OCI-LY7 (cell line): Measurements from ENCODE around the gene DPEP3. TPM values are rescaled to one million over a fixed set of nuclear protein-coding genes. Genes with fewer than 3 reads are reported as not detected.

Experiments used
- BruUV-seq: library from RNA; stranded (reverse); fragments of 400-500 nt; replicated peaks from 2 replicates; lab custom pipeline; 2021; lab: Mats Ljungman, UMichigan
- CTCF ChIA-PET: fragments of 300-600 bp; sonication (Branson Sonifier 250); formaldehyde crosslinking; loops from one replicate; lab custom pipeline; 2022; ENCODE audit warnings: antibody characterized with exemption; ENCODE audit not compliant: unreplicated experiment; lab: Charles Lee
- POLR2A ChIA-PET: fragments of 300-600 bp; sonication (Branson Sonifier 250); formaldehyde crosslinking; loops from one replicate; lab custom pipeline; 2022; ENCODE audit warnings: antibody characterized with exemption; lab: Charles Lee
- DNase-seq: peaks from one replicate; pipeline ENCODE4 v3.0.0-alpha.2; 2015; ENCODE audit warnings: low spot score
- H2AFZ ChIP-seq: fragments of 200-600 bp; sonication (generic), shearing (Covaris generic); 2 replicates; pipeline ENCODE4 v1.6.1; 2014; ENCODE audit warnings: mild to moderate bottlenecking, antibody characterized with exemption, low read length, moderate library complexity
- H3K27ac ChIP-seq: fragments of 200-600 bp; sonication (generic); 2 replicates; pipeline ENCODE4 v1.5.1; 2014; ENCODE audit warnings: mixed run types, low read depth, mild to moderate bottlenecking, moderate library complexity, low read length, inconsistent platforms; ENCODE audit not compliant: poor library complexity, severe bottlenecking
- H3K36me3 ChIP-seq: fragments of 200-600 bp; sonication (generic); 2 replicates; pipeline ENCODE4 v1.6.1; 2014; ENCODE audit warnings: mild to moderate bottlenecking, antibody characterized with exemption, low read length, moderate library complexity, mixed read lengths; ENCODE audit not compliant: insufficient read depth
- H3K4me1 ChIP-seq: fragments of 200-600 bp; sonication (generic); 2 replicates; pipeline ENCODE4 v1.5.1; 2014; ENCODE audit warnings: mild to moderate bottlenecking, low read length; ENCODE audit not compliant: insufficient read depth, poor library complexity, severe bottlenecking
- H3K4me2 ChIP-seq: fragments of 200-600 bp; sonication (generic); 2 replicates; pipeline ENCODE4 v1.6.1; 2014; ENCODE audit warnings: mild to moderate bottlenecking, low read length
- H3K4me3 ChIP-seq: fragments of 200-600 bp; sonication (generic); 2 replicates; pipeline ENCODE4 v1.5.1; 2014; ENCODE audit warnings: mild to moderate bottlenecking, low read depth, low read length; ENCODE audit not compliant: poor library complexity, severe bottlenecking
- H3K79me2 ChIP-seq: fragments of 200-600 bp; sonication (generic); 2 replicates; pipeline ENCODE4 v1.6.1; 2016; ENCODE audit warnings: low read depth, mild to moderate bottlenecking, low read length, moderate library complexity, mixed read lengths; ENCODE audit not compliant: insufficient read depth
- H3K9me2 ChIP-seq: fragments of 200-600 bp; sonication (generic); 2 replicates; pipeline ENCODE4 v1.6.1; 2016; ENCODE audit warnings: mild to moderate bottlenecking, low read length, mixed read lengths; ENCODE audit not compliant: insufficient read depth
- H3K9me3 ChIP-seq: fragments of 200-600 bp; sonication (generic); 2 replicates; pipeline ENCODE4 v1.6.1; 2014; ENCODE audit warnings: mild to moderate bottlenecking, mixed run types, low read length, mixed read lengths
- H4K20me1 ChIP-seq: fragments of 200-600 bp; sonication (generic); 2 replicates; pipeline ENCODE4 v1.6.1; 2014; ENCODE audit warnings: mild to moderate bottlenecking, antibody characterized with exemption, low read length, moderate library complexity, mixed read lengths; ENCODE audit not compliant: insufficient read depth
- EZH2phosphoT487 ChIP-seq: fragments of 200-600 bp; sonication (generic); IDR thresholded peaks from 2 replicates; pipeline ENCODE4 v1.6.1; 2018; ENCODE audit warnings: low read depth, borderline replicate concordance, mild to moderate bottlenecking, mixed run types, antibody characterized with exemption, low read length, moderate library complexity, mixed read lengths
- intact Hi-C: fragments of 100-400 bp; cut with micrococcal nuclease; formaldehyde crosslinking; loops from one replicate; pipeline ENCODE4 v1.10.0; 2022; ENCODE audit not compliant: unreplicated experiment
- total RNA-seq, 2 experiments: library from RNA; depleted of rRNA in 1 of 2; stranded (reverse); fragments of >200 nt in 1 of 2; shearing (Covaris generic) in 1 of 2; gene quantifications; 2 replicates each; pipeline ENCODE4 v1.2.3, GENCODE V29; 2014 to 2022
- TF ChIP-seq, protein P1 (sequence below): fragments of 200-600 bp; sonication (generic); conservative IDR thresholded peaks from 2 replicates; pipeline ENCODE4 v1.5.1; 2014; ENCODE audit warnings: mild to moderate bottlenecking, antibody characterized with exemption, low read length, moderate library complexity, mixed read lengths

DPEP3 gene
- total RNA-seq, 2 experiments from 2014 or later: not detected

DNA sequence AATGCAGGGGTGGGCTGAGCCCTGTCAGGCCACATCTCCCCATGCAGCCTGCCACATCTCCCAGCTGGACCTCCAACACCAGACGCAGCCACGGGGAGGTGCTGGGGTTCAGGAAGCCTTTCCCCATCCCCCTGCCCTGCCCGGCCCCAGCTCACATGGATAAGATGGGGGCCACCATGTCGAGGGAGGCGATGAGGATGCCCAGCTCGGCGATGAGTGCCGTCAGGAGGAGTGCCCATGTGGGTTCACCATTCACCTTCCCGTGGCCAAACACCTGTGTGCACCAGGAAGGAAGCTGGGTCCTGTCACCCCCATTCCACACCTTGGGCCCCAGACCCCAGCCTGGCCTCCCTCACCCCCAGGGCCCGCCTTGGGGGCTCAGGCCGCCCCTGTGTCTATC is 30.7 kb downstream of the DPEP3 start:
- no peaks in the 10 kb centered on the region for H3K4me1 ChIP-seq
- ChIA-PET CTCF (no interaction called here), POLR2A (interaction anchor here (0.5 kb wide), 1 partner anchor 12 kb away, joined by 4 read pairs; no protein-coding TSS in a partner anchor)
- H3K9me3 ChIP-seq: no peaks in the 10 kb centered on the region
- TF ChIP-seq, protein P1, sequence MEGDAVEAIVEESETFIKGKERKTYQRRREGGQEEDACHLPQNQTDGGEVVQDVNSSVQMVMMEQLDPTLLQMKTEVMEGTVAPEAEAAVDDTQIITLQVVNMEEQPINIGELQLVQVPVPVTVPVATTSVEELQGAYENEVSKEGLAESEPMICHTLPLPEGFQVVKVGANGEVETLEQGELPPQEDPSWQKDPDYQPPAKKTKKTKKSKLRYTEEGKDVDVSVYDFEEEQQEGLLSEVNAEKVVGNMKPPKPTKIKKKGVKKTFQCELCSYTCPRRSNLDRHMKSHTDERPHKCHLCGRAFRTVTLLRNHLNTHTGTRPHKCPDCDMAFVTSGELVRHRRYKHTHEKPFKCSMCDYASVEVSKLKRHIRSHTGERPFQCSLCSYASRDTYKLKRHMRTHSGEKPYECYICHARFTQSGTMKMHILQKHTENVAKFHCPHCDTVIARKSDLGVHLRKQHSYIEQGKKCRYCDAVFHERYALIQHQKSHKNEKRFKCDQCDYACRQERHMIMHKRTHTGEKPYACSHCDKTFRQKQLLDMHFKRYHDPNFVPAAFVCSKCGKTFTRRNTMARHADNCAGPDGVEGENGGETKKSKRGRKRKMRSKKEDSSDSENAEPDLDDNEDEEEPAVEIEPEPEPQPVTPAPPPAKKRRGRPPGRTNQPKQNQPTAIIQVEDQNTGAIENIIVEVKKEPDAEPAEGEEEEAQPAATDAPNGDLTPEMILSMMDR: 0 out of 2 replicates have a peak, but pooled peaks have one; percentile 10
- TF ChIP-seq EZH2phosphoT487: no peak
- intact Hi-C loops: no loop called here
- H3K4me2 ChIP-seq: no peak overlapping the region
- H3K27ac ChIP-seq: no peak overlapping the region
- H3K4me3 ChIP-seq: no peak overlapping the region
- no peak for DNase-seq
- no TSS peak for BruUV-seq
- no peaks in the 10 kb centered on the region for H3K79me2 ChIP-seq
- no peaks in the 10 kb centered on the region for H4K20me1 ChIP-seq
- H3K36me3 ChIP-seq: no peaks in the 10 kb centered on the region
- no peaks in the 10 kb centered on the region for H3K9me2 ChIP-seq
- no peak overlapping the region for H2AFZ ChIP-seq

DNA sequence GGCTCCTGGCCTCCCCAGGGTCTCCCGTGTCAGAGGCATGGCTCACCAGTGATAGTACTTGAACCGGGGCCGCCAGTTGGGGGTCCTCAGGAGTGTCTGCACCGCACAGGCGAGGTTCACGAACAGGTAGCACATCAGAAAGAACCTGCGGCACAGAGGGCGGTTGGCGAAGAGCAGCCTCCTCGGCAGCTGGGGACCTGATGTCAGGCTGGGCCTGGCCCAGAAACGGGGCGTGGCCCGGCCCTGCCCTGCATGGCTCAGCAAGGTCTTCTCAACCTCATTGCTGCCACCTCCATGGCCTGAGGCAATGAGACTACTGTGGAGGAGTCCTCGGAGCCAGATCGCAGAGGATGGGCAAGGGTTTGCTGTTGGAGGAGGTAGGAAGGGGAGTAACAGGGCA is 32.3 kb downstream of the DPEP3 start:
- POLR2A ChIA-PET: interaction anchor here (0.5 kb wide), 1 partner anchor 37 kb away, joined by 3 read pairs; no protein-coding TSS in a partner anchor
- Histone ChIP-seq H3K9me2 (no peaks in the 10 kb centered on the region), H3K4me3 (no peak overlapping the region), H3K4me2 (no peak overlapping the region), H3K9me3 (no peaks in the 10 kb centered on the region), H2AFZ (no peak overlapping the region), H3K27ac (no peak overlapping the region), H3K36me3 (no peaks in the 10 kb centered on the region), H3K79me2 (no peaks in the 10 kb centered on the region), H4K20me1 (no peaks in the 10 kb centered on the region), H3K4me1 (no peaks in the 10 kb centered on the region)
- intact Hi-C loops: no loop called here
- DNase-seq: no peak
- CTCF ChIA-PET: no interaction called here
- BruUV-seq: no TSS peak
- no peak for TF ChIP-seq EZH2phosphoT487
- TF ChIP-seq, protein P1: no peak

DNA sequence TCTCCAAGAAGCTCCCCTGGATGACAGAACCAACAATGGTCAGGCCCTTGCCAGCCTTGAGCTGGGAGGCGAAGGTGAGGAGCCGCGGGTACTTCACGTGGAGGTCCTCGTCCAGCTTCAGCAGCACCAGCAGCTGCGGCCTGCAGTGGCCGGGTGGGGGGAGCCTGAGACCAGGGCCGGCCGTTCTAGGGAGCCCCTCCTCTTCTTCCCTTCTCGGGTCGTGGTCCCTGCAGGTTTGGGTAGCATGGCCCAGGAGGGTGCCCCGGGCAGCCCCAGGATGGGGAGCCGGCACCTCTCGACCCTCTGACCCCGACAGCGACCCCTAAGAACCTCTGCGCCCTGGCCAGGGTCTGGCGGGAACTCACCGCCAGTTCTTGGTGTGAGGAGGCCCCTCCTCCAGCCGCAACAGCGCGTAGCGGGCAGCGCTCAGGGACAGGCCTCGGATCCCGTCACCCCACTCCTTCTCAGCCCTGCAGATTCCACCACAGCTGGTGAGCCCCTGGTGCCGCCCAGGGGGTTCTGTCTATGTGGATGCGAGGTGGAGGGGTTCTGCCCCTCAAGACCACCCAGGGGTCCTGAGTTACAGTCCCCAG is 33.2 kb downstream of the DPEP3 start:
- Histone ChIP-seq H2AFZ (no peak overlapping the region), H3K9me2 (no peaks in the 10 kb centered on the region), H3K36me3 (no peaks in the 10 kb centered on the region), H3K27ac (no peak overlapping the region), H3K4me2 (no peak overlapping the region), H3K4me1 (no peaks in the 10 kb centered on the region), H3K79me2 (no peaks in the 10 kb centered on the region), H3K4me3 (no peak overlapping the region), H3K9me3 (no peaks in the 10 kb centered on the region), H4K20me1 (no peaks in the 10 kb centered on the region)
- no peak for TF ChIP-seq EZH2phosphoT487
- TF ChIP-seq, protein P1: no peak
- CTCF ChIA-PET: interaction anchor here (0.6 kb wide), 1 partner anchor 13 kb away, joined by 3 read pairs; no protein-coding TSS in a partner anchor
- intact Hi-C loops: no loop called here
- no peak for DNase-seq
- POLR2A ChIA-PET: no interaction called here
- BruUV-seq: no TSS peak
